Pancreas (tissue), 10 donors: ENCODE data around the gene CDK11B. TPM values are rescaled to one million over a fixed set of nuclear protein-coding genes. Genes with fewer than 3 reads are reported as not detected.

Experiments used
- ATAC-seq, 4 donors: fragments of 200-7000 bp; cut with Tn5 transposase; one replicate each; pipeline versions ENCODE4 v1.8.0 to v1.9.1; 2020; ENCODE audit warnings: mild to moderate bottlenecking in 4 of 4, moderate library complexity in 4 of 4
- DNase-seq, 6 donors: peaks; one replicate each; pipeline ENCODE4 v3.0.0-alpha.2; 2020
- FAIRE-seq: peaks from 2 replicates; lab custom pipeline; 2012; peaks lifted over from hg19 to GRCh38; lab: Jason Lieb, UNC
- H3K27ac ChIP-seq, 4 donors: fragments of 200-600 bp; sonication (generic); 1 replicate in 3 of 4; 2 replicates in 1 of 4; pipeline versions ENCODE4 v1.5.0 to v1.8.0; 2020
- H3K27me3 ChIP-seq, 4 donors: fragments of 200-600 bp; one replicate each; pipeline ENCODE4 v1.8.0; 2021
- H3K36me3 ChIP-seq, 3 donors: fragments of 200-600 bp; sonication (generic) in 1 of 3; one replicate each; pipeline versions ENCODE4 v1.5.0 to v1.8.0; 2020 to 2021
- H3K4me1 ChIP-seq, 3 donors: fragments of 200-600 bp; one replicate each; pipeline ENCODE4 v1.8.0; 2021
- H3K4me3 ChIP-seq, 4 donors: fragments of 200-600 bp; sonication (generic) in 2 of 4; one replicate each; pipeline versions ENCODE4 v1.5.0 to v1.8.0; 2020 to 2021
- H3K9me3 ChIP-seq, 4 donors: fragments of 200-600 bp; one replicate each; pipeline ENCODE4 v1.8.0; 2021
- CTCF ChIP-seq, 4 donors: fragments of 200-600 bp; sonication (generic) in 3 of 4; IDR thresholded peaks; one replicate each; pipeline versions ENCODE4 v1.5.0 to v1.8.0; 2021; ENCODE audit warnings: antibody characterized with exemption in 4 of 4
- WGBS, 2 donors: extraction: QIAGEN DNeasy Blood & Tissue Kit; methylation state at CpG; one replicate each; pipeline ENCODE4 v1.1.7; 2013; 5-methylcytosine and 5-hydroxymethylcytosine counted together
- intact Hi-C, 3 donors: fragments of 100-400 bp; cut with DNase I; formaldehyde crosslinking; loops; one replicate each; pipeline versions ENCODE4 v1.11.1 to v1.14.2; 2022
- polyA plus RNA-seq, 2 donors: library from polyadenylated mRNA; stranded (reverse); fragments of 200-250 nt; gene quantifications; one replicate each; pipeline ENCODE4 v1.2.3, GENCODE V29; 2013
- total RNA-seq, 6 donors: library from RNA; stranded (reverse); fragmentation: NEBNext Ultra II Directional in 4 of 6; extraction: Animal tissue kit (Norgen Biotek cat#: 25700) in 4 of 6; gene quantifications; one replicate each; pipeline versions ENCODE4 v1.2.1 to v1.2.4, GENCODE V29; 2021 to 2023
- donor health status: healthy with polysubstance abuse.
- donor health status: DM: no; HTN: no; CAD: no; lungs with moderate emphysema.
- donor health status: DM: no; HTN: no; CAD: no.
- donor health status: control.
- donor health status: control.
- donor health status: Bipolar disorder and iron deficiency.
- donor health status: DM: yes; HTN: yes; CAD: no.
- donor health status: DM: no; HTN: no; CAD: no.
- donor health status: DM: no; HTN: no; CAD: no.
- donor health status: DM: yes; HTN: yes; CAD: no.

CDK11B gene
- total and polyA plus RNA-seq, 8 donors, result 9.0 to 31.8 (median 10.9) TPM

- TF ChIP-seq CTCF (IDR thresholded peaks at IDR 0.05), result no peak
- H3K27me3 ChIP-seq, result no peaks in the 10 kb centered on the region
- H3K4me3 ChIP-seq, result no peak overlapping the region
- WGBS, 2 donors, result 88 to 99% methylated on average over 7 to 8 of the region's 8 CpGs
- ATAC-seq (no peak), FAIRE-seq (no peak), DNase-seq (peak in 3 of 6 donors; percentile 14 to 64 (median 15))
- no peaks in the 10 kb centered on the region for H3K4me1 ChIP-seq
- no peak overlapping the region for H3K27ac ChIP-seq
- peaks cover 0 to 6% (median 0%) of the 10 kb centered on the region in 3 donors for H3K36me3 ChIP-seq
- H3K9me3 ChIP-seq, result no peaks in the 10 kb centered on the region
- intact Hi-C loops, result no loop called here
Measured at GRCh38 chr1:1625824-1626206, 33.0 kb downstream of the CDK11B start.

GRCh38 chr1:1625404-1625775, 33.4 kb downstream of the CDK11B start:
- no peak for TF ChIP-seq CTCF (IDR thresholded peaks at IDR 0.05)
- no peak for ATAC-seq
- DNase-seq, result peak in 1 of 6 donors; percentile 78
- H3K36me3 ChIP-seq, result peaks cover 0 to 6% (median 0%) of the 10 kb centered on the region in 3 donors
- H3K27me3 ChIP-seq, result no peaks in the 10 kb centered on the region
- H3K27ac ChIP-seq, result no peak overlapping the region
- no peaks in the 10 kb centered on the region for H3K4me1 ChIP-seq
- H3K4me3 ChIP-seq, result no peak overlapping the region
- FAIRE-seq, result no peak
- H3K9me3 ChIP-seq, result no peaks in the 10 kb centered on the region
- intact Hi-C loops, result no loop called here
- WGBS, 2 donors, result 90 to 94% methylated on average over 21 to 28 of the region's 28 CpGs

- Histone ChIP-seq H3K36me3 (peaks cover 0 to 6% (median 0%) of the 10 kb centered on the region in 3 donors), H3K27ac (no peak overlapping the region), H3K27me3 (no peaks in the 10 kb centered on the region), H3K4me1 (no peaks in the 10 kb centered on the region), H3K9me3 (no peaks in the 10 kb centered on the region), H3K4me3 (no peak overlapping the region)
- peak in 2 of 6 donors; percentile 40 to 77 for DNase-seq
- 87% methylated on average over 38 of the region's 38 CpGs for WGBS, 2 donors
- ATAC-seq, result no peak
- no peak for TF ChIP-seq CTCF (IDR thresholded peaks at IDR 0.05)
- no peak for FAIRE-seq
- intact Hi-C loops, result no loop called here
Measured at GRCh38 chr1:1624443-1625403, 34.1 kb downstream of the CDK11B start.

GRCh38 chr1:1623631-1624442, 35.0 kb downstream of the CDK11B start:
- DNase-seq, result peak in 3 of 6 donors; percentile 30 to 72 (median 58)
- H3K9me3 ChIP-seq, result no peaks in the 10 kb centered on the region
- 93 to 95% methylated on average over 43 to 51 of the region's 51 CpGs for WGBS, 2 donors
- H3K27ac ChIP-seq, result no peak overlapping the region
- H3K36me3 ChIP-seq, result peaks cover 0 to 6% (median 0%) of the 10 kb centered on the region in 3 donors
- intact Hi-C loops, result no loop called here
- no peak for TF ChIP-seq CTCF (IDR thresholded peaks at IDR 0.05)
- no peak for ATAC-seq
- H3K4me1 ChIP-seq, result no peaks in the 10 kb centered on the region
- no peak overlapping the region for H3K4me3 ChIP-seq
- no peak for FAIRE-seq
- no peaks in the 10 kb centered on the region for H3K27me3 ChIP-seq
